ENCODE results near the gene ST8SIA1.

ST8SIA1 gene, protein sequence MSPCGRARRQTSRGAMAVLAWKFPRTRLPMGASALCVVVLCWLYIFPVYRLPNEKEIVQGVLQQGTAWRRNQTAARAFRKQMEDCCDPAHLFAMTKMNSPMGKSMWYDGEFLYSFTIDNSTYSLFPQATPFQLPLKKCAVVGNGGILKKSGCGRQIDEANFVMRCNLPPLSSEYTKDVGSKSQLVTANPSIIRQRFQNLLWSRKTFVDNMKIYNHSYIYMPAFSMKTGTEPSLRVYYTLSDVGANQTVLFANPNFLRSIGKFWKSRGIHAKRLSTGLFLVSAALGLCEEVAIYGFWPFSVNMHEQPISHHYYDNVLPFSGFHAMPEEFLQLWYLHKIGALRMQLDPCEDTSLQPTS

DNA sequence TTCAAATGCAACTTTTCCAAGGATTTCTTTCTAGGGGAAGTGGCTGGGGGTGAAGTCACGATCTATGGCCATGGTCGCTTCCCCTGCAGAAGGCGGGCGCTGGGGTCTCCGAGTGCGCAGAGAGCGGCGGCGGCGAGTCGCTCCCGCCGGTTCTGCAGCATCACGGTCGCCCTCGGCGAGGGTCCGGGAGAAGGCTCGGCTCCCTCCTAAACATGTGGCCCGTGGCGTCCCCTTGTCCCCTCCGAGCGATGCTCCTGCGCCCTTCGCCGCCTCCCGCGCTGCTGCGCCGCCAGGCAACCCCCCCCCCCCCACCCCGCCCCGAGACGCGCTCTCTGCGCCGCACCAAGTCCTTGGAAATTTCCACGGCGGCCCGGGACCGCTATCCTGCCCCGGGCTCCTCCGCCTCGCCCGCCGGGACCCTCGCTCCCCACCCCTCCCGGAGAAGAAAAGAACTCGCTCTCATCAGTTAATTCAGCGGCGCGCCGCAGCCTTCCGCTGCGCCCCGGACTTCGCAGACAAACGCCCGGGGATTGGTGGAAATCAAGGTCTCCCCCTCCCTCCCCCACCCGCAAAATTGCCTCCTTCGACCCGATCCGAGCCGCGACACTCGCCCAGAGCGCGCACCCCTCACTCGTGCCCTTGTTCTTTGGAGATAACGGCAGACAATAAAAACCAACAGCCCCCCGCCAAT, at the start of gene ST8SIA1:
Gene ST8SIA1, minus strand, starts transcription at position 298 of the 691 bp plus-strand sequence. CDS start 475 bp downstream, outside the sequence.
- TF ChIP-seq, protein P1, sequence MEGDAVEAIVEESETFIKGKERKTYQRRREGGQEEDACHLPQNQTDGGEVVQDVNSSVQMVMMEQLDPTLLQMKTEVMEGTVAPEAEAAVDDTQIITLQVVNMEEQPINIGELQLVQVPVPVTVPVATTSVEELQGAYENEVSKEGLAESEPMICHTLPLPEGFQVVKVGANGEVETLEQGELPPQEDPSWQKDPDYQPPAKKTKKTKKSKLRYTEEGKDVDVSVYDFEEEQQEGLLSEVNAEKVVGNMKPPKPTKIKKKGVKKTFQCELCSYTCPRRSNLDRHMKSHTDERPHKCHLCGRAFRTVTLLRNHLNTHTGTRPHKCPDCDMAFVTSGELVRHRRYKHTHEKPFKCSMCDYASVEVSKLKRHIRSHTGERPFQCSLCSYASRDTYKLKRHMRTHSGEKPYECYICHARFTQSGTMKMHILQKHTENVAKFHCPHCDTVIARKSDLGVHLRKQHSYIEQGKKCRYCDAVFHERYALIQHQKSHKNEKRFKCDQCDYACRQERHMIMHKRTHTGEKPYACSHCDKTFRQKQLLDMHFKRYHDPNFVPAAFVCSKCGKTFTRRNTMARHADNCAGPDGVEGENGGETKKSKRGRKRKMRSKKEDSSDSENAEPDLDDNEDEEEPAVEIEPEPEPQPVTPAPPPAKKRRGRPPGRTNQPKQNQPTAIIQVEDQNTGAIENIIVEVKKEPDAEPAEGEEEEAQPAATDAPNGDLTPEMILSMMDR (IDR thresholded peaks at IDR 0.05), result no peak

DNA sequence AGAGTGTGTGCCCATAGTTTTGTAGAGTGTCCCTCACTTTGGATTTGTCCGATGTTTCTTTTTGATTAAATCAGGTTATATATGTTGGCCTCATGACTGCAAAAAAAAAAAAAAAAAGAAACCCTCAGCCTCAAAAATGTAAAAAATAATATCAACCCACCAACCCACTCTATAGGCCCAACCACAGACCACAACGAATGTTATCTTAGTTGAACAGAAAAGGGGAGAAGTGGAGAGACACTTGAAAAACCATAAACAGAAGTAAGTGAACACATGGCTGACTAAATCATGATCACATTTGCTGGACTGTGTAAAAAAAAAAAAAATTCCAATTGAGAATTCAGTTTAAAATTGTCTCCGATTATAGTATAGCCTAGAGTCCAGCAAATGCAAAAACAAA, 45.5 kb upstream of the ST8SIA1 start:
- TF ChIP-seq, protein P1 (IDR thresholded peaks at IDR 0.05), result no peak

DNA sequence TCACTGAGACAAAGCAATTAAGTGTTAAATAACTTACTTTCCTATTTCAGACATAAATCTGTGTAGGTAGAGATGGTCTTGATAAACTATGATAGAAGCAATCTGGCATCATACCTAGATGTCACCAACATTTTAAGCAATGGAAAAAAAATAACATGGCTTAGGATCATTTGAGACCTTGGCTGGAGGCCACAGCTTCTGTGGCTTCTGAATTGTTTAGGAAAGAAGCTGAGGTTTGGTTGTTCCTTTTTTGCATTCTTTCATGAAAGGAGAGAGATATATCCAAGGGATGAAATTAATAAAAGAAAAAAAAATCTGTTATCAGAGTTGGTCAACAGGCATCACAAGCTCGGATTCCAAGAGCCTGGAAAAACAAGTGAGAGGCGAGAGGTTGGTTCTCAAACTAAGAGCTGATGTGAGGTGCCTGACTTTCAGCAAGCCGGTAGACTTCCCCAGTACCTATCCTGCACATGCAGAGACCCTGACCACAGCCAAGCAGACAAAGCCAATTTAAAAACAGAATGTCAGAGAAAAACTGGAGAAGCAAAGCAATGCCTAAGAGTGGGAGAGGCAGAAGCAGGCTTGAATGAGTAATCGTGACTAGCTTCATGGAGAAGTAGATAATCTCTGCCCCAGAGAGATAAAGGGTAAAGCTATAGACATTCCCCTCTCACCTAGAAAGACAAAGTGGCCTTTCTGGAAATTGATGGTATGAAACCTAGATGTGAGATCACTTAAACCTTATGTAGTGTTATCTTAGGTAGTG, 43.4 kb upstream of the ST8SIA1 start:
- TF ChIP-seq, protein P1 (IDR thresholded peaks at IDR 0.05), result no peak

DNA sequence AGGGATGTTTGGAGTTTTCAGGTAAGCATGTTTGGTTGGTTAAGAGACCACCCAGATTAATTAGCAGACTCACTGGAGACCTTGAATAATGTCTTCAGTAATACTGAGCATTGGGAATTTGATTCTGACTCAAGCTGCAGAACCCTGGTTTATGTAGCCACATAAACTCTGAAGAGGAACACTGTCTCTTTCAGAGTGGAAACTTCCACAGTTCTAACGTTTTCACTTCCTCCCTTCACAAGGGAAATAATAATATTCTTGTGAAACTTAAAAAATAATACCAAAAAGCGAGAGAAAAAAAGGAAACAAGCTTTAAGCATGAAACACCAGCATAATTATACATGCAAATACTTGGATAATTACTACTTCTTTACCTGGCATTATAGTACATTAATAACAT, 40.0 kb upstream of the ST8SIA1 start:
- TF ChIP-seq, protein P1 (IDR thresholded peaks at IDR 0.05), result no peak

DNA sequence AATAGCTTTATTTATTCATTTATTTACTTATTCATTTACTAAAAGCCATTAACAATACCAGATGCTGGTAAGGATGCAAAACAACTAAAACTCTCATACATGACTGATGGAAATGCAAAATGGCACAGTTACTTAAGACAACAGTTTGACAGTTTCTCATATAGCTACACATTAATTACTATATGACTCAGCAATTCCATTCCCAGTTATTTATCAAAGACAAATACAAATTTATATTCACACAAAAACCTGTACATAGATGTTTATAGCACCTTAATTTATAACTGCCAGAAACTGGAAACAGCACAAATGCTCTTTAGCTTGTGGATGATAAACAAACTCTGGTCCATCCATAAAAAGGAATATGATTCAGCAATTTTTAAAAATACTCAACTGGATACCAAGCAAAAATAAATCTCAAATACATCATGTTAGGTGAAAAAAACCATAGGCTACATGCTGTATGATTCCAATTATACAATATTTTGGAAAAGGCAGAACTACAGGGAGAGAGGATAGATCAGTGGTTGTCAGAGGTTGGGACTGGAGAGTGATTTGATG, 37.9 kb upstream of the ST8SIA1 start:
- TF ChIP-seq, protein P1 (IDR thresholded peaks at IDR 0.05), result no peak

DNA sequence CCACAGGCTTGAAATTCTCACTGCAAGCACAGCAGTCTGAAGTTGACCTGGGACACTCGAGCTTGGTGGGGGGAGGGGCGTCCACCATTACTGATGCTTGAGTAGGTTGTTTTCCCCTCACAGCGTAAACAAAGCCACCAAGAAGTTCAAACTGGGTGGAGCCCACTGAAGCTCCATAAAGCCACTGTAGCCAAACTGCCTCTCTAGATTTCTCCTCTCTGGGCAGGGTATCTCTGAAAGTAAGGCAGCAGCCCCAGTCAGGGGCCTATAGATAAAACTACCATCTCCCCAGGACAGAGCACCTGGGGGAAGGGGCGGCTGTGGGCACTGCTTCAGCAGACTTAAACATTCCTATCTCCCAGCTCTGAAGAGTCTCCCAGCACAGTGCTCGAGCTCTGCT, 31.7 kb upstream of the ST8SIA1 start:
- TF ChIP-seq, protein P1 (IDR thresholded peaks at IDR 0.05), result no peak

DNA sequence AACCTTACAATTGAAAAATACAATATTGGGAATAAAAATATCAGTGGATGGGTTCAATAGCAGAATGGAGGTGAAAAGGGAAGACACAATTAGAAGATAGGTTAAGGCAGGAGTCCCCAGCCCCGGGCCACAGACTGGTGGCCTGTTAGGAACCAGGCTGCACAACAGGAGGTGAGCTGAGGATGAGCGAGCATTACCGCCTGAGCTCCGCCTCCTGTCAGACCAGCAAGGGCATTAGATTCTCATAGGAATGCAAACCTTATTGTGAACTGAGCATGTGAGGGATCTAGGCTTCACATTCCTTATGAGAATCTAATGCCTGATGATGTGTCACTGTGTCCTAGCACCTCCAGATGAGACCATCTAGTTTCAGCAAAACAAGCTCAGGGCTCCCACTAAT, 27.3 kb upstream of the ST8SIA1 start:
- TF ChIP-seq, protein P1 (IDR thresholded peaks at IDR 0.05), result no peak
